PFSK-1 (cell line): ENCODE measurements around the gene KCNQ1.

ENCODE experiments used
- FOXP2 ChIP-seq: optimal IDR thresholded peaks from 2 replicates; pipeline ENCODE3; 2011; ENCODE audit warnings: borderline replicate concordance, control low read depth, inconsistent platforms; ENCODE audit not compliant: insufficient read depth; ENCODE audit errors: extremely low read length, extremely low read depth
- POLR2AphosphoS5 ChIP-seq: IDR thresholded peaks from 2 replicates; pipeline ENCODE4 v1.6.1; 2012; ENCODE audit warnings: low read depth, mild to moderate bottlenecking, control low read depth, low read length, moderate library complexity
- SIN3A ChIP-seq: IDR thresholded peaks from 2 replicates; pipeline ENCODE4 v1.6.1; 2012; ENCODE audit warnings: mild to moderate bottlenecking, low read length, moderate library complexity, borderline replicate concordance; ENCODE audit not compliant: insufficient read depth
- TAF1 ChIP-seq: IDR thresholded peaks from 2 replicates; pipeline ENCODE4 v1.6.1; 2012; ENCODE audit warnings: low read length, control low read depth, borderline replicate concordance; ENCODE audit not compliant: insufficient read depth
- TF ChIP-seq, protein P1 (sequence below), 2 experiments: IDR thresholded peaks; 2 replicates each; pipeline versions ENCODE4 v1.6.1 to v1.8.0; 2011 to 2012; ENCODE audit warnings: low read depth in 2 of 2, low read length in 2 of 2, control low read depth in 1 of 2, inconsistent platforms in 1 of 2, mild to moderate bottlenecking in 1 of 2, moderate library complexity in 1 of 2; ENCODE audit not compliant: insufficient read depth in 1 of 2

DNA sequence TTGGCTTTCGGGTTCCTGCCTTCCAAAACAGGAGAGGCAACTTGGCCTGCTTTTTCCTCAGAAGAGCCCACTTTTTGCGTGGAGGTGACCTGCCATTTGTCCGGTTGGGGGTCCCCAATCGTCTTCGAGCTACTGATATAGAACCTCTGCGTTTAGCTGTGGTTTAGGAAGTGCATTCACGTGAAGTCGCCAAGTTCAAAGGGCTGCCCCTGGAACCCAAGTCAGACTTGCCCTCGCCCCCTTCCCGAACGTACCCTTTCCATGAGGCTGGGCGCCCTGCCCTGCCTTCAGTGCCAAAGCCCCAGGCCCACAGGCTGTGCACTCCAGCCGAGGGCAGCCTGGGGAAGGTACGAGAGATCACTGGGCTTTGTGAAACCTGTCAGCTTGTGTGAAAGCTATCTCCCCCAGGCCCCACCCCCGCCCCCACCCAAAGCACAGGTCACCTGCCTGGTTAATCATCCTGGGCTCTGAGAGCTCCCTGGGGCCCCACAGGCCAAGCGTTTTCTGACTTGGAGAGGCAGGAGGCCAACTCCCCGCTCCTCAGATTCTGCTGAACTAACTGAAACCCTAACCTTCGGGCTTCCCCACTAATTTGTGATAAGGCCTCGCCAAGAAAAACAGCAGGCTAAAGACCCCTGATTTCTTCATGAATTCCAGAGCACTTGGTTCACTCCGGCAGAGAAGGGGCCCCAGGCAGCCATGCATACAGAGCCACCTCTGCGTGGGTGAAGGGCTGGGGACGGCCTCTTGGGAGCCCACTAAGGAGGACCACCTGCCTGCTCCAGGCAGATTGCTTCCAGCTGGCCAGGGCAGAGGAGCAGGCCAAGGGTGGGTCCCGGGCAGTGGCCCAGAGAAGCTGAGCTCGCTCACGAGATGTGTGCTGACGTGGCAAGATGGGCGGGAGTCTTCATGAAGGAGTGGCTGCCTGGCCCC lies 280.8 kb downstream of the KCNQ1 start:
- TF ChIP-seq, protein P1, sequence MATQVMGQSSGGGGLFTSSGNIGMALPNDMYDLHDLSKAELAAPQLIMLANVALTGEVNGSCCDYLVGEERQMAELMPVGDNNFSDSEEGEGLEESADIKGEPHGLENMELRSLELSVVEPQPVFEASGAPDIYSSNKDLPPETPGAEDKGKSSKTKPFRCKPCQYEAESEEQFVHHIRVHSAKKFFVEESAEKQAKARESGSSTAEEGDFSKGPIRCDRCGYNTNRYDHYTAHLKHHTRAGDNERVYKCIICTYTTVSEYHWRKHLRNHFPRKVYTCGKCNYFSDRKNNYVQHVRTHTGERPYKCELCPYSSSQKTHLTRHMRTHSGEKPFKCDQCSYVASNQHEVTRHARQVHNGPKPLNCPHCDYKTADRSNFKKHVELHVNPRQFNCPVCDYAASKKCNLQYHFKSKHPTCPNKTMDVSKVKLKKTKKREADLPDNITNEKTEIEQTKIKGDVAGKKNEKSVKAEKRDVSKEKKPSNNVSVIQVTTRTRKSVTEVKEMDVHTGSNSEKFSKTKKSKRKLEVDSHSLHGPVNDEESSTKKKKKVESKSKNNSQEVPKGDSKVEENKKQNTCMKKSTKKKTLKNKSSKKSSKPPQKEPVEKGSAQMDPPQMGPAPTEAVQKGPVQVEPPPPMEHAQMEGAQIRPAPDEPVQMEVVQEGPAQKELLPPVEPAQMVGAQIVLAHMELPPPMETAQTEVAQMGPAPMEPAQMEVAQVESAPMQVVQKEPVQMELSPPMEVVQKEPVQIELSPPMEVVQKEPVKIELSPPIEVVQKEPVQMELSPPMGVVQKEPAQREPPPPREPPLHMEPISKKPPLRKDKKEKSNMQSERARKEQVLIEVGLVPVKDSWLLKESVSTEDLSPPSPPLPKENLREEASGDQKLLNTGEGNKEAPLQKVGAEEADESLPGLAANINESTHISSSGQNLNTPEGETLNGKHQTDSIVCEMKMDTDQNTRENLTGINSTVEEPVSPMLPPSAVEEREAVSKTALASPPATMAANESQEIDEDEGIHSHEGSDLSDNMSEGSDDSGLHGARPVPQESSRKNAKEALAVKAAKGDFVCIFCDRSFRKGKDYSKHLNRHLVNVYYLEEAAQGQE (IDR thresholded peaks at IDR 0.05; ENCODE audit: insufficient read depth in 1 of 2, low read depth in 2 of 2, low read length in 2 of 2), result no peak
- TF ChIP-seq POLR2AphosphoS5, result no peak
- TF ChIP-seq TAF1, result no peak
- TF ChIP-seq SIN3A, result no peak
- TF ChIP-seq FOXP2, result no peak
